ENCODE data around the gene TPSG1. TPM values are rescaled to one million over a fixed set of nuclear protein-coding genes. Genes with fewer than 3 reads are reported as not detected.
A peak's percentile ranks its signal among the peaks of the same experiment; 100 is the strongest.
"Not testable (repeated sequence)": the region's sequence is repeated elsewhere in the genome, so short reads cannot be mapped to it uniquely, and the experiment has no call there.

Gene TPSG1
- polyA plus RNA-seq, 2 donors, result 0.10 to 0.15 TPM

- Histone ChIP-seq H3K27me3 (ENCODE audit: control insufficient read depth in 1 of 2, insufficient read depth in 2 of 2, low read length in 2 of 2) (no peaks in the 10 kb centered on the region), H3K4me1 (ENCODE audit: control insufficient read depth in 2 of 2, insufficient read depth in 2 of 2, low read length in 1 of 2) (peaks cover 0 to 3% of the 10 kb centered on the region in 2 donors), H3K27ac (ENCODE audit: low read depth in 2 of 2, low read length in 1 of 2) (peak overlapping the region in 1 of 2 donors; percentile 69), H3K36me3 (ENCODE audit: control insufficient read depth in 2 of 2, insufficient read depth in 2 of 2, low read length in 1 of 2) (no peaks in the 10 kb centered on the region), H3K9me3 (ENCODE audit: control insufficient read depth in 2 of 2, insufficient read depth in 1 of 2, low read depth in 1 of 2, low read length in 1 of 2) (no peaks in the 10 kb centered on the region), H3K4me3 (ENCODE audit: low read depth in 1 of 2, low read length in 2 of 2) (no peak overlapping the region)
- WGBS, 2 donors, result 66 to 72% methylated on average over 9 of the region's 9 CpGs
Measured at GRCh38 chr16:1192384-1193073, 32.5 kb downstream of the TPSG1 start.

GRCh38 chr16:1190789-1191188, 34.3 kb downstream of the TPSG1 start:
- not testable (repeated sequence) for H3K27me3 ChIP-seq (ENCODE audit: control insufficient read depth in 1 of 2, insufficient read depth in 2 of 2, low read length in 2 of 2); H3K9me3 ChIP-seq (ENCODE audit: control insufficient read depth in 2 of 2, insufficient read depth in 1 of 2, low read depth in 1 of 2, low read length in 1 of 2); H3K27ac ChIP-seq (ENCODE audit: low read depth in 2 of 2, low read length in 1 of 2); H3K36me3 ChIP-seq (ENCODE audit: control insufficient read depth in 2 of 2, insufficient read depth in 2 of 2, low read length in 1 of 2); H3K4me1 ChIP-seq (ENCODE audit: control insufficient read depth in 2 of 2, insufficient read depth in 2 of 2, low read length in 1 of 2); H3K4me3 ChIP-seq (ENCODE audit: low read depth in 1 of 2, low read length in 2 of 2)
- WGBS, 2 donors, result 85 to 92% methylated on average over 10 to 11 of the region's 11 CpGs

- Histone ChIP-seq H3K27me3 (ENCODE audit: control insufficient read depth in 1 of 2, insufficient read depth in 2 of 2, low read length in 2 of 2) (no peaks in the 10 kb centered on the region), H3K4me3 (ENCODE audit: low read depth in 1 of 2, low read length in 2 of 2) (no peak overlapping the region), H3K4me1 (ENCODE audit: control insufficient read depth in 2 of 2, insufficient read depth in 2 of 2, low read length in 1 of 2) (peaks cover 0 to 3% of the 10 kb centered on the region in 2 donors), H3K36me3 (ENCODE audit: control insufficient read depth in 2 of 2, insufficient read depth in 2 of 2, low read length in 1 of 2) (no peaks in the 10 kb centered on the region), H3K27ac (ENCODE audit: low read depth in 2 of 2, low read length in 1 of 2) (no peak overlapping the region), H3K9me3 (ENCODE audit: control insufficient read depth in 2 of 2, insufficient read depth in 1 of 2, low read depth in 1 of 2, low read length in 1 of 2) (no peaks in the 10 kb centered on the region)
- 67 to 70% methylated on average over 7 of the region's 7 CpGs for WGBS, 2 donors
Measured at GRCh38 chr16:1189455-1189854, 35.6 kb downstream of the TPSG1 start.

- Histone ChIP-seq H3K27ac (ENCODE audit: low read depth in 2 of 2, low read length in 1 of 2) (no peak overlapping the region), H3K36me3 (ENCODE audit: control insufficient read depth in 2 of 2, insufficient read depth in 2 of 2, low read length in 1 of 2) (no peaks in the 10 kb centered on the region), H3K27me3 (ENCODE audit: control insufficient read depth in 1 of 2, insufficient read depth in 2 of 2, low read length in 2 of 2) (no peaks in the 10 kb centered on the region), H3K9me3 (ENCODE audit: control insufficient read depth in 2 of 2, insufficient read depth in 1 of 2, low read depth in 1 of 2, low read length in 1 of 2) (no peaks in the 10 kb centered on the region), H3K4me3 (ENCODE audit: low read depth in 1 of 2, low read length in 2 of 2) (no peak overlapping the region), H3K4me1 (ENCODE audit: control insufficient read depth in 2 of 2, insufficient read depth in 2 of 2, low read length in 1 of 2) (peaks cover 0 to 3% of the 10 kb centered on the region in 2 donors)
- 41 to 44% methylated on average over 32 of the region's 32 CpGs for WGBS, 2 donors
Measured at GRCh38 chr16:1188432-1189189, 36.5 kb downstream of the TPSG1 start.

- not testable (repeated sequence) for H3K9me3 ChIP-seq (ENCODE audit: control insufficient read depth in 2 of 2, insufficient read depth in 1 of 2, low read depth in 1 of 2, low read length in 1 of 2); H3K36me3 ChIP-seq (ENCODE audit: control insufficient read depth in 2 of 2, insufficient read depth in 2 of 2, low read length in 1 of 2); H3K4me3 ChIP-seq (ENCODE audit: low read depth in 1 of 2, low read length in 2 of 2); H3K27me3 ChIP-seq (ENCODE audit: control insufficient read depth in 1 of 2, insufficient read depth in 2 of 2, low read length in 2 of 2); H3K4me1 ChIP-seq (ENCODE audit: control insufficient read depth in 2 of 2, insufficient read depth in 2 of 2, low read length in 1 of 2)
- WGBS, 2 donors, result 86 to 91% methylated on average over 51 to 86 of the region's 86 CpGs
- peak overlapping the region in 1 of 2 donors; percentile 3 for H3K27ac ChIP-seq (ENCODE audit: low read depth in 2 of 2, low read length in 1 of 2)
Measured at GRCh38 chr16:1185460-1186207, 39.4 kb downstream of the TPSG1 start.

- 96% methylated on average over 18 of the region's 18 CpGs for WGBS, 2 donors
- Histone ChIP-seq H3K27me3 (ENCODE audit: control insufficient read depth in 1 of 2, insufficient read depth in 2 of 2, low read length in 2 of 2) (peaks cover 0 to 2% of the 10 kb centered on the region in 2 donors), H3K4me3 (ENCODE audit: low read depth in 1 of 2, low read length in 2 of 2) (no peak overlapping the region), H3K4me1 (ENCODE audit: control insufficient read depth in 2 of 2, insufficient read depth in 2 of 2, low read length in 1 of 2) (peaks cover 3 to 8% of the 10 kb centered on the region in 2 donors), H3K27ac (ENCODE audit: low read depth in 2 of 2, low read length in 1 of 2) (peak overlapping the region in 1 of 2 donors; percentile 3), H3K9me3 (ENCODE audit: control insufficient read depth in 2 of 2, insufficient read depth in 1 of 2, low read depth in 1 of 2, low read length in 1 of 2) (no peaks in the 10 kb centered on the region), H3K36me3 (ENCODE audit: control insufficient read depth in 2 of 2, insufficient read depth in 2 of 2, low read length in 1 of 2) (no peaks in the 10 kb centered on the region)
Measured at GRCh38 chr16:1184980-1185379, 40.1 kb downstream of the TPSG1 start.

- Histone ChIP-seq H3K27ac (ENCODE audit: low read depth in 2 of 2, low read length in 1 of 2) (no peak overlapping the region), H3K9me3 (ENCODE audit: control insufficient read depth in 2 of 2, insufficient read depth in 1 of 2, low read depth in 1 of 2, low read length in 1 of 2) (no peaks in the 10 kb centered on the region), H3K27me3 (ENCODE audit: control insufficient read depth in 1 of 2, insufficient read depth in 2 of 2, low read length in 2 of 2) (peaks cover 0 to 2% of the 10 kb centered on the region in 2 donors), H3K4me1 (ENCODE audit: control insufficient read depth in 2 of 2, insufficient read depth in 2 of 2, low read length in 1 of 2) (peaks cover 3 to 8% of the 10 kb centered on the region in 2 donors), H3K4me3 (ENCODE audit: low read depth in 1 of 2, low read length in 2 of 2) (no peak overlapping the region), H3K36me3 (ENCODE audit: control insufficient read depth in 2 of 2, insufficient read depth in 2 of 2, low read length in 1 of 2) (no peaks in the 10 kb centered on the region)
- WGBS, 2 donors, result 69 to 79% methylated on average over 26 of the region's 26 CpGs
Measured at GRCh38 chr16:1184156-1184868, 40.8 kb downstream of the TPSG1 start.

- peaks cover 3 to 8% of the 10 kb centered on the region in 2 donors for H3K4me1 ChIP-seq (ENCODE audit: control insufficient read depth in 2 of 2, insufficient read depth in 2 of 2, low read length in 1 of 2)
- 40 to 52% methylated on average over 39 to 45 of the region's 45 CpGs for WGBS, 2 donors
- peak overlapping the region; percentile 74 to 82 for H3K27ac ChIP-seq (ENCODE audit: low read depth in 2 of 2, low read length in 1 of 2)
- no peak overlapping the region for H3K4me3 ChIP-seq (ENCODE audit: low read depth in 1 of 2, low read length in 2 of 2)
- H3K9me3 ChIP-seq (ENCODE audit: control insufficient read depth in 2 of 2, insufficient read depth in 1 of 2, low read depth in 1 of 2, low read length in 1 of 2), result no peaks in the 10 kb centered on the region
- peaks cover 0 to 2% of the 10 kb centered on the region in 2 donors for H3K27me3 ChIP-seq (ENCODE audit: control insufficient read depth in 1 of 2, insufficient read depth in 2 of 2, low read length in 2 of 2)
- H3K36me3 ChIP-seq (ENCODE audit: control insufficient read depth in 2 of 2, insufficient read depth in 2 of 2, low read length in 1 of 2), result no peaks in the 10 kb centered on the region
Measured at GRCh38 chr16:1182950-1183907, 41.8 kb downstream of the TPSG1 start.
